HepG2 (cell line): Measurements from ENCODE around the gene MOSPD2. TPM values are rescaled to one million over a fixed set of nuclear protein-coding genes. Genes with fewer than 3 reads are reported as not detected.

ENCODE experiments used
- ATF4 ChIP-seq, 2 experiments: fragments of 450-650 bp in 1 of 2; sonication (generic) in 1 of 2; formaldehyde crosslinking; IDR thresholded peaks; 2 replicates each; pipeline versions ENCODE4 v1.5.0 to v1.8.0; 2020 to 2022; ENCODE audit warnings: mild to moderate bottlenecking in 1 of 2, missing genetic modification reagents in 1 of 2
- KLF9 ChIP-seq: IDR thresholded peaks from 2 replicates; pipeline ENCODE4 v1.6.1; 2016; ENCODE audit warnings: low read depth
- MLXIP ChIP-seq: sonication (generic); formaldehyde crosslinking; IDR thresholded peaks from 2 replicates; pipeline ENCODE4 v1.9.0; 2021; ENCODE audit warnings: missing genetic modification reagents, borderline replicate concordance
- TFAP4 ChIP-seq: sonication (generic); IDR thresholded peaks from 2 replicates; pipeline ENCODE4 v1.6.1; 2016; ENCODE audit warnings: low read depth, borderline replicate concordance
- TOPORS ChIP-seq: sonication (generic); formaldehyde crosslinking; IDR thresholded peaks from 2 replicates; pipeline ENCODE4 v1.8.0; 2023; ENCODE audit warnings: mild to moderate bottlenecking, missing genetic modification reagents
- ZBTB2 ChIP-seq: sonication (generic); formaldehyde crosslinking; IDR thresholded peaks from 2 replicates; pipeline ENCODE4 v1.8.0; 2022; ENCODE audit warnings: low read depth, missing genetic modification reagents
- ZBTB42 ChIP-seq: sonication (generic); formaldehyde crosslinking; IDR thresholded peaks from 2 replicates; pipeline ENCODE4 v1.5.0; 2020; ENCODE audit warnings: mild to moderate bottlenecking, missing genetic modification reagents
- ZBTB7A ChIP-seq: sonication (generic); formaldehyde crosslinking; IDR thresholded peaks from 2 replicates; pipeline ENCODE4 v1.8.0; 2022; ENCODE audit warnings: mild to moderate bottlenecking, missing genetic modification reagents
- ZFP90 ChIP-seq: sonication (generic); formaldehyde crosslinking; IDR thresholded peaks from 2 replicates; pipeline ENCODE4 v1.8.0; 2022; ENCODE audit warnings: missing genetic modification reagents, mild to moderate bottlenecking, inconsistent platforms, borderline replicate concordance
- ZNF572 ChIP-seq: sonication (generic); formaldehyde crosslinking; IDR thresholded peaks from 2 replicates; pipeline ENCODE4 v1.5.1; 2020; ENCODE audit warnings: mild to moderate bottlenecking, missing genetic modification reagents
- ZNF609 ChIP-seq: sonication (generic); formaldehyde crosslinking; IDR thresholded peaks from 2 replicates; pipeline ENCODE4 v1.4.0; 2020; ENCODE audit warnings: mild to moderate bottlenecking, missing genetic modification reagents, borderline replicate concordance
- polyA plus RNA-seq, 8 experiments: library from polyadenylated mRNA; depleted of rRNA in 3 of 8; stranded (reverse) in 7 of 8; unstranded in 1 of 8; fragments of >200 nt; fragmentation: Illumina TruSeq in 4 of 8; extraction: Trizol in 4 of 8; gene quantifications; 2 replicates each; pipeline versions ENCODE4 v1.2.1 to v1.2.3, GENCODE V29; 2011 to 2016; ENCODE audit warnings: low read depth in 4 of 8, missing spikeins in 1 of 8, mixed read lengths in 1 of 8; ENCODE audit not compliant: insufficient read depth in 1 of 8
- total RNA-seq, 5 experiments: library from RNA; depleted of rRNA; stranded (reverse); fragments of >200 nt; fragmentation: Illumina TruSeq; extraction: Trizol; gene quantifications; 2 replicates each; pipeline ENCODE4 v1.2.3, GENCODE V29; 2016; ENCODE audit warnings: low read depth in 1 of 5
- TF ChIP-seq, protein P1 (sequence below): sonication (generic); formaldehyde crosslinking; IDR thresholded peaks from 2 replicates; pipeline ENCODE4 v1.8.0; 2022; ENCODE audit warnings: mild to moderate bottlenecking, missing genetic modification reagents; ENCODE audit not compliant: insufficient replicate concordance
- TF ChIP-seq, protein P2 (sequence below): sonication (generic); formaldehyde crosslinking; IDR thresholded peaks from 2 replicates; pipeline ENCODE4 v1.8.1; 2022; ENCODE audit warnings: mild to moderate bottlenecking, missing genetic modification reagents

Gene MOSPD2
- total and polyA plus RNA-seq, 2 of the 13 experiments (the other 11 are each of a cell fraction or from before 2014, with no cell fraction given), result 4.8 to 7.0 TPM

- TF ChIP-seq ZBTB2 (CRISPR knock-in tag), result no peak
- no peak for TF ChIP-seq ZBTB42 (CRISPR knock-in tag)
- TF ChIP-seq TFAP4, result no peak
- TF ChIP-seq, protein P1, sequence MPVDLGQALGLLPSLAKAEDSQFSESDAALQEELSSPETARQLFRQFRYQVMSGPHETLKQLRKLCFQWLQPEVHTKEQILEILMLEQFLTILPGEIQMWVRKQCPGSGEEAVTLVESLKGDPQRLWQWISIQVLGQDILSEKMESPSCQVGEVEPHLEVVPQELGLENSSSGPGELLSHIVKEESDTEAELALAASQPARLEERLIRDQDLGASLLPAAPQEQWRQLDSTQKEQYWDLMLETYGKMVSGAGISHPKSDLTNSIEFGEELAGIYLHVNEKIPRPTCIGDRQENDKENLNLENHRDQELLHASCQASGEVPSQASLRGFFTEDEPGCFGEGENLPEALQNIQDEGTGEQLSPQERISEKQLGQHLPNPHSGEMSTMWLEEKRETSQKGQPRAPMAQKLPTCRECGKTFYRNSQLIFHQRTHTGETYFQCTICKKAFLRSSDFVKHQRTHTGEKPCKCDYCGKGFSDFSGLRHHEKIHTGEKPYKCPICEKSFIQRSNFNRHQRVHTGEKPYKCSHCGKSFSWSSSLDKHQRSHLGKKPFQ, result no peak
- TF ChIP-seq, protein P2, sequence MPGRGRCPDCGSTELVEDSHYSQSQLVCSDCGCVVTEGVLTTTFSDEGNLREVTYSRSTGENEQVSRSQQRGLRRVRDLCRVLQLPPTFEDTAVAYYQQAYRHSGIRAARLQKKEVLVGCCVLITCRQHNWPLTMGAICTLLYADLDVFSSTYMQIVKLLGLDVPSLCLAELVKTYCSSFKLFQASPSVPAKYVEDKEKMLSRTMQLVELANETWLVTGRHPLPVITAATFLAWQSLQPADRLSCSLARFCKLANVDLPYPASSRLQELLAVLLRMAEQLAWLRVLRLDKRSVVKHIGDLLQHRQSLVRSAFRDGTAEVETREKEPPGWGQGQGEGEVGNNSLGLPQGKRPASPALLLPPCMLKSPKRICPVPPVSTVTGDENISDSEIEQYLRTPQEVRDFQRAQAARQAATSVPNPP, result peak; percentile 41; the same call in 1 of the 2 replicates
- no peak for TF ChIP-seq ZNF609 (CRISPR knock-in tag)
- 0 out of 2 replicates have a peak, but pooled peaks have one; percentile 30 for TF ChIP-seq TOPORS (CRISPR knock-in tag)
- TF ChIP-seq ZBTB7A (CRISPR knock-in tag), result no peak
- no peak for TF ChIP-seq ATF4 (CRISPR knock-in tag; IDR thresholded peaks at IDR 0.05)
- no peak for TF ChIP-seq KLF9 (CRISPR knock-in tag)
- no peak for TF ChIP-seq ZFP90 (CRISPR knock-in tag)
- TF ChIP-seq ZNF572 (CRISPR knock-in tag), result no peak
- TF ChIP-seq MLXIP (CRISPR knock-in tag), result no peak
Measured at GRCh38 chrX:14872851-14873675, at the start of gene MOSPD2, which contains the start of gene FANCB (continued).
